HG03196 (cell line): ENCODE results near the gene TACC2.

Experiments
- ATAC-seq: cut with Tn5 transposase; IDR thresholded peaks from one replicate; pipeline ENCODE4 v1.9.1; 2021; ENCODE audit not compliant: unreplicated experiment

TACC2 gene

GRCh38 chr10:122140941-122141623 is 152.1 kb downstream of the TACC2 start:
- no peak for ATAC-seq

GRCh38 chr10:122141821-122142640 is 153.1 kb downstream of the TACC2 start:
- ATAC-seq: no peak

- ATAC-seq: no peak
Observed at GRCh38 chr10:122142641-122143237, 153.8 kb downstream of the TACC2 start.

GRCh38 chr10:122143238-122143841 is 154.4 kb downstream of the TACC2 start:
- no peak for ATAC-seq

- no peak for ATAC-seq
Observed at GRCh38 chr10:122144199-122144598, 155.2 kb downstream of the TACC2 start.

GRCh38 chr10:122145113-122145512 is 156.2 kb downstream of the TACC2 start:
- no peak for ATAC-seq

- ATAC-seq: no peak
Observed at GRCh38 chr10:122147663-122148062, 158.7 kb downstream of the TACC2 start.

- no peak for ATAC-seq
Observed at GRCh38 chr10:122148876-122149560, 160.1 kb downstream of the TACC2 start.

- no peak for ATAC-seq
Observed at GRCh38 chr10:122149561-122150505, 160.9 kb downstream of the TACC2 start.

GRCh38 chr10:122151121-122151694 is 162.2 kb downstream of the TACC2 start:
- ATAC-seq: no peak

- ATAC-seq: no peak
Observed at GRCh38 chr10:122152544-122152943, 163.6 kb downstream of the TACC2 start.

GRCh38 chr10:122154031-122154544 is 165.1 kb downstream of the TACC2 start:
- no peak for ATAC-seq

- no peak for ATAC-seq
Observed at GRCh38 chr10:122154545-122155366, 165.8 kb downstream of the TACC2 start.

- no peak for ATAC-seq
Observed at GRCh38 chr10:122157451-122157850, 168.5 kb downstream of the TACC2 start.

GRCh38 chr10:122158362-122158761 is 169.4 kb downstream of the TACC2 start:
- ATAC-seq: no peak

GRCh38 chr10:122159141-122159970 is 170.4 kb downstream of the TACC2 start:
- no peak for ATAC-seq

GRCh38 chr10:122161795-122162194 is 172.8 kb downstream of the TACC2 start:
- ATAC-seq: no peak
